ENCODE results near the gene DENND4A.
"Not testable (repeated sequence)": the region's sequence is repeated elsewhere in the genome, so short reads cannot be mapped to it uniquely, and the experiment has no call there.

Gene DENND4A

DNA sequence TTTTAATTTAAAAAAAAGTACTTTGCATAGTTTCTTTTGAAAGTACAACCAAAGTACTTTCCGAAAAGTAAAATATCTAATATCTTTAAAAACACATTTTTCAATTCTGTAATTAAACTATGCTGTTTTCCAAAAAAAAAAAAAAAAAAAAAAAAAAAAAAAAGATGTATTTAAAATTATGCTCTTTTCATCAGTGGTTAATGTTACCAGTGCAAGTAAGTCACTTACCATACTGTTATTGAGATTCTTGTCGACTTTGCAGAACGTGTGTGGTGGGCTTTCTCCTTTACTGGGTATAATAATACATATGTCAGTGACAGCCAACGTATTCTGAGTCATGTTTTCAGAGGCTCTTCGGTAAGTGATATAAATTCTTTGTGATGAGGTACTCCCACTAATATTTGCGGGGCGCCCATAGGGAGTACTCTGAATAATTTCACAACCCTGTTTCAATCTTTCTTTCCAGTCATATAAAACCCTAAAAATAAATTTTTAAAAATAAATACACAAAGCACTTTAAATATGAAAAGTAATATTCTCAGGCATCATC is 39.9 kb downstream of the DENND4A start:
- DNase-seq = no peak

DNA sequence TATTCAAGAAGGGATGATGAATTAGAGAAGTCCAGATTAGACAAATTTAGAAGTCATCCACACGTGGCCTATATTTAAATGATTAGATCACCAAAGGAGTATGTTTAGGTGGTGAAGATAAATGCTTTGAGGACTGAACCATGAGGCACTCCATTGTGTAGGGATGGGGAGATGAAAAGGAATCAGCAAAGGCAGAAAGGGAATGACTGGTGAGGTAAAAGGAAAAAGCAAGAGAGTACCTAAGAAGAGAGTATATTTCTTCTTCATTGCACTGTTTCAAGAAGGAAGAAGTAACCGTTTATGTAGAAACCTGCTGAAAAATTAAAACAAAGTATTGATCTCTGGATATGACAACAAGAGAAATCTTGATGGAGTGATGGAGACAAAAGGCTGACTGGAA is 40.7 kb downstream of the DENND4A start:
- DNase-seq = no peak

DNA sequence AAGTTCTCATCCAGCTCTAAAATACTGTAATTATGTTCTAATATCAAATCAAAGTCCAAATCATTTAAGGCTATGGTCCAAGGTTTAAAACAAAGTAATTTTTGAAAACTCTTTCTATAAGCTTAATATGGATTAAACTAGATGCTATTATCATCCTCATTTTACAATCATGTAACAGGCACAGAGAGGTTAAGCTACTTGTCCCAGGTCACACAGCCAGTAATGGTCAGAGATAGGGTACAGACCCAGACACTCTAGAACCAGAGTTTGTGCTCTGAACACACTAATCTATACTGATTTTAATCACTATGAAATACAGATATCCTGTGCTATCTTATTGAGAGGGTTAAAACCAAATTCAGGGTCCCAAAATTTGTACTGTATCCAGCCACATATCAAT is 44.8 kb downstream of the DENND4A start:
- DNase-seq = no peak

DNA sequence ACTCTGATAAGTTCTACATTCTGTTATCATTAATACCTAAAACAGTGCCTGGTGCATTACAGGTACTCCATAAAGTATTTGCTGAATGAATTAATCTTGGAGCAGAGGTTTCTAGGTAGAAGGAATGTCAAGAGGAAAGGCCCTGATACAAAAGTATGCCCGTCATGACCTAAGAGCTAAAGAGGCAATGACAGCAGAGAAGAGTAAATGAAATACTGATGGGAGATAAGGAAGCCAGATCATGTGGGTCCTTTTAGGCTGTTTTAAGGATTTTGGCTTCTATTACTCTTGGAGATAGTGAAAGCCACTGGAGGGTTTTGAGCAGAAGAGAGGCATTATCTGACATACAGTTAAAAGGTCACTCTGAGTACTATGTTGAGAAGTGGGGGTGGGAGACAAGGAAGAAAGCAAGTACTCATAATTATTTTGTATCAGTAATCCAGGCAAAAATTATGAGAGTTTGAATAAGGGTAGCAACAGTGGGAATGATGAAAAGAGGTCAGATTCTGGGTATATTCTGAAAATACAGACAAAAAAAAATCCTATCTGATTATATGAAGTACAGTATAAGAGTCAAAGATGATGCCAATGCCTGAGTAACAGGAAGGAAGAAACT is 48.3 kb downstream of the DENND4A start:
- DNase-seq = no peak

DNA sequence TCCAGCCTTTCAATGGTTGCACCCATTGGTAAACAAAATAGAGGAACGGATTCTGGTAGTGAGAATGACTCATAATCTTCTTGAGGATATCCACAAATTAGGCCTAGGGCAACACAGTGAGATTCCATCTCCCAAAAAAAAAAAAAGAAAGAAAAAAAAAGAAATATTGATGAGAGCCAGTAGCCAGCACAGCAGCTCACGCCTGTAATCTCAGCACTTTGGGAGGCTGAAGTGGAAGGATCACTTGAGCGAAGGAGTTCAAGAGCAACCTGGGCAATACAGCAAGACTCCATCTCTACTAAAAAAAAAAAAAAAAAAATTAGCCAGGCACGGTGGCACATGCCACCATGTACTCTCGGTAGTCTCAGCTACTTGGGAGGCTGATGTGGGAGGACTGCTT is 51.9 kb downstream of the DENND4A start:
- no peak for DNase-seq

DNA sequence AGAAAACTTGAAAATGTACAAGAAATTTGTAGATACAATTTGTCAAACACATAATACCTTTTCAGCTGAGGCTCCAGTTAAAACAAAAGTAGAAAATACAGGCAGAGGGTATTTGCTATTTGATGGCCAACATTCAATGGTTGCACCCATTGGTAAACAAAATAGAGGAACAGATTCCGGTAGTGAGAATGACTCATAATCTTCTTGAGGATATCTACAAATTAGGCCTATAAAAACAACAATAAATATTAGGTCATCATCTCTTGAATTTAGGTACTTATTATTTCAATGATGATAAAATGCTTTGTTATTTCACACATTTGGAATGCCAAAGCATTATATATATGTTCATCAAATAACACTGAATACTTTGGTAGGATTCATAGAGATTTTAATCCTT is 53.4 kb downstream of the DENND4A start:
- no peak for DNase-seq

DNA sequence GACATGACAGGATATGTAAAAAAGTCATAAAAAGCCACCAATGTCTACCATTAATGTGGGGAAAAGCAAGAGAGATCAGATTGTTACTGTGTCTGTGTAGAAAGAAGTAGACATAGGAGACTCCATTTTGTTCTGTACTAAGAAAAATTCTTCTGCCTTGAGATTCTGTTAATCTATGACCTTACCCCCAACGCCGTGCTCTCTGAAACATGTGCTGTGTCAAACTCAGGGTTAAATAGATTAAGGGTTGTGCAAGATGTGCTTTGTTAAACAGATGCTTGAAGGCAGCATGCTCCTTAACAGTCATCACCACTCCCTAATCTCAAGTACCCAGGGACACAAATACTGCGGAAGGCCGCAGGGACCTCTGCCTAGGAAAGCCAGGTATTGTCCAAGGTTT is 58.5 kb downstream of the DENND4A start:
- DNase-seq = not testable (repeated sequence)

DNA sequence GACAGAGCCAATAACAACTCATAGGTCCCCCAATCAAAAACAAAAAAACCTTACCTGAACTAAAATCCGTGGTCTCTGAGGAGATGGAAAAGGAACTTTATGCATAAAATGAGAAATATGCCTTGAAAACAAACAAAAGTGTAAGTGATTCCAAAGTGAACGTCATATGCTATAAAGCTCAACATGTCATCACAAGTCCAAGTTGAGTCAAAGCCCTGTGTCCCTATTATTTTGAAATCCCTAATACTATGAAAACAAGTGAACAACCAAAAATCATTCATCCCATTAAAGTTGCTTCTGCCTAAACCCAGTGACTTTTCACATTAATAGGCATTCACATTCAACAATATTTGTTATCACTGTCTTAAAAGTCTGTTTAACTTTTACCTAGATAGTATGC is 59.4 kb downstream of the DENND4A start:
- no peak for DNase-seq

DNA sequence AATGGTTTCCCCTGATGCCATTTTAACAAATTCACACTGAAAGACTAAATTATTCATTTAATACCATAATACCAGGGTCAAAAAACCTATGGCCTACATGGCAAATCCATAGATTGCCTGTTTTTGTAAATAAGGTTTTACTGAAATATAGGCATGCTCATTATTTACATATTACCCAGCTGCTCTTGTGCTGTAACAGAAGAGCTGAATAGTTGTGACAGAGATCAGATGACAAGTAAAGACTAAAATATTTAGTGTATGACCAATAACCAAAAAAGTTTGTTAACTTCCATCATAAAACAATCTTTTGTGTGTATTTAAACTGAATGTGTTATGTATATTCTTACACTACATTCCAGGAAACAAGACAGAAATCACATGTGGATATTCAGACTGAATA is 60.2 kb downstream of the DENND4A start:
- DNase-seq = no peak

DNA sequence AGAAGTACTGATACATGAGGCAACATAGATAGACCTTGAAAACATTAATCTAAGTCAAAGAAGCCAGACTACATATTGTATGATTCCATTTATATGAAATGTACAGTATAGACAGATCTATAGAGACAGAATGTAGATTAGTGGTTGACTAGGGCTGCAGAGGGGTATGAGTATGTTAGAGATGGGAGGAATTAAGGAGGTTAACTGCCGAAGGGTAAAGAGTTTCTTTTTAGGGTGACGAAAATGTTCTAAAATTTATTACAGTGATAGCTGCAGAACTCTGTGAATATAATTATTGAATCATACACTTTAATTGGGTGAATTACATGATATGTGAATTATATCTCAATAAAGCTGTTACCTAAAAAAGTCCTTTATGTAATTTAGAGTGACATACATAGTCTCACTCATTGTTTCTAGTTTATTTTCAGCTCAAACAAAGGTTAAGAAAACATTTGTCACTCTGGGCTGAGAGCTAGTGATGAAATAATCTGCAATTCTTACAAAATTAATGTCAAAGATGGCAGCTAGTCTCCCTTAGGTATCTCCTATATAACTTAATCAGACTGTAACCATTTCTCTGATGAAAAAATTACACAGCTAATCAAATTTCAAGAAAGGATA is 61.4 kb downstream of the DENND4A start:
- no peak for DNase-seq

DNA sequence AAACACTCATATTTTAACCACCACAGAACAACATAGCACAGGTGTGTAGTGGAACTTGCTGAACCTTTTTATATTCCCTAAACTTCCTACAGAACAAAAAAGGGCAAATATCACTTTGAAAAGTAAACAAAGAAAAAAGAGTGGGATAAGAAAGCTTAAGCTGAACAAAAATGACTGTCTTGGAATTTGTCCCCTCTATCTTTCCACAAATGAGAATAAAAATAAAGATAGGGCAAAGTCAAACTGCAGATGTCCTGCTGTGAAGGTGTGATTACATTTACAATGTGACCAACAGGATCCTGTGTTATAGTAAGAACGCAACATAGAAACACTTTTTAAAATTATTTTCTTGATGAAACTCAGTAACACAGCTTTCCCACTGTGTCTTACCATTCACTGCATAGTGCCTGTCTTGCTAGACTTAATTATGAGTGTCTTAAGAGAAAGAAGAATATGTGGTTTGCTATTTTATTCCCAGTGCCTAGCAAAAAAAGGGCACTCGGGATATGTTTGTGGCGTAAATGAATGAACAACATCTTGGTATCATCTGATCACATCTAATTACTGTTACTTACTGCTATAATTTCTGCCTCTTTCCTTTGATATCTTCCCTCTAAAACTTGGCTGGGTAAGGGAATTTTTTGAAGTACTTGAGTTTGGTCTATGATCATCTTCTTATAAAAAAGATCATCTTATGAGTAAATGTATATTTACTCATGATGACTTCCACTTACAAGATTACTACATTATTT is 67.5 kb downstream of the DENND4A start:
- no peak for DNase-seq

DNA sequence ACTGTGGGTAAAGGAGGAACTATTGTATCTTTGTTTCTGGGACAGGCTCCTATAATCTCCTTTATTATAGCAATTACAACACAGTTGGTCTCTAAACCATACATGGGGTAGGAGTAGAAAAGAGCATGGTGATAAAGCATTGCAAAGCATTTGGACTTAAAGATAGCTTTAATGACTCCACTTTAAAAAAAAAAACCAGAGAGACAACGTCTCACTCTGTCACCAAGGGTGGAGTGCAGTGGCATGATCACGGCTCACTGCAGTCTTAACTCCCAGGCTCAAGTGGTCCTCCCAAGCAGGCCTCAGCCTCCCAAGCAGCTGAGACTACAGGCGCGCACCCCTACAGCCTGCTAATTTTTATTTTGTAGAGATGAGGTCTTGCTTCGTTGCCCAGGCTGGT is 68.2 kb downstream of the DENND4A start:
- no peak for DNase-seq

DNA sequence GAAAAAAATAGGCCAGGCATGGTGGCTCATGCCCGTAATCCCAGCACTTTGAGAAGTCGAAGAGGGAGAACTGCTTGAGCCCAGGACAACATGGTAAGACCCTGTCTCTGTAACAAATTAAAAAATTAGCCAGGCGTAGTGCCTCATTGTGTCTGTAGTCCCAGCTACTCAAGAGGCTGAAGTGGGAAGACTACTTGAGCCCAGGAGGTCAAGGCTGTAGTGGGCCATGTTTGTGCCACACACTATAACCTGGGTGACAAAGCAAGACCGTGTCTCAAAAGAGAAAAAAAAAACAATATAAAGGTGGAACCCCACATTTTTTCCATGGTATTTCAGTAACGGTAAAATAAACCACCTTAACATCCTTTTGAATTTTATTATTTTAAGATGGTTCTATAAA is 69.9 kb downstream of the DENND4A start:
- no peak for DNase-seq

DNA sequence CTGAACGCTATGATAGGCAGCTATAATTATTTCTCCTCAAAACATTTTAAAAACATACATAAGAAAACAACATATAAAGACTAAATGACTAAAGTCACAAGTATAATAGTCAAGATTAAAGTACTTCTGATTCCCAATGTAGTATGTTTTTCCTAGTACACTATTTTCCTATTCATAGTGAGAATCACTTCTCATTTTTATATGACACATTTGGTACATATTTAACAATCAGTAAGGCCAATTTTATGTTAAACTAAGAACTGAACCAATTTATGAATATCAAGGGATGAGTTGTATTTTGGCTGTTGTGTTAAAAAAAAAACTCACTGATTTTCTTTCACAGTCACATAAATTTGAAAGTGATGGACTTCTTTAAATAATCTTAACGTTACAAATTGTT is 79.7 kb downstream of the DENND4A start:
- no peak for DNase-seq

DNA sequence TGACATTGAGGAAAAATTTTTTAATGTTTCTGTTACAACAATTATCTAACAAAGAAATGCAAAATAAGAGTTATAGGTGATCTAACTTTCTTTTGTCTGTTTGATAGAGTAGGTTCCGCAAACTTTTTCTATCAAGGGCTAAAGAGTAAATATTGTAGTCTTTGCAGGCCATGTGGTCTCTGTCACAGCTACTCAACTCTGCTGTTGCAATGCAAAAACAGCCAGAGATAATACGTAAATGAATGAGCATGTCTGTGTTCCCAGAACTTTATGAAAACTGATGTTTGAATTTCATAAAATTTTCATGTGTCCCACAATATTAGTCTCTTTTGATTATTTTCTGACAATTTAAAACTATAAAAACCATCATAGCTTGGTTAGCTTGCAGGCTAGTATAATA is 97.0 kb downstream of the DENND4A start:
- no peak for DNase-seq

DNA sequence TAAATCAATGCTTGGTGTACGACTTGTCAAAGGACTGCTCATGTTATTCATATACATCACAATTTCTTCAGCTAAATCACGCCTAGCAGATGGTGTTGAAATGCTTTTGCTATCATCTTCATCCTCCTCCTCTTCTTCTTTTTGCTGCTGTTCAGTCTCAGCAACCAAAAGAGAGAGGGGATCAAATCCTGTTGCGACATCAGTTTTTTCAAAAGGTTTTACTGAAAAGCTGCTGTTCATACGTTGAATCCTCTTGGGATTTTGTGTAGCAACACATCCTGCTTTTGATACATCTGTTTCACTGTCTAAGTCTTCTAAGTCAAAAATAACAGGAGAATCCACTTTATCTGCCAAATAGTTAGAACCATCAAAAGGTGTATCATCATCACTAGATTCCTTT is 101.3 kb downstream of the DENND4A start:
- DNase-seq = no peak

DNA sequence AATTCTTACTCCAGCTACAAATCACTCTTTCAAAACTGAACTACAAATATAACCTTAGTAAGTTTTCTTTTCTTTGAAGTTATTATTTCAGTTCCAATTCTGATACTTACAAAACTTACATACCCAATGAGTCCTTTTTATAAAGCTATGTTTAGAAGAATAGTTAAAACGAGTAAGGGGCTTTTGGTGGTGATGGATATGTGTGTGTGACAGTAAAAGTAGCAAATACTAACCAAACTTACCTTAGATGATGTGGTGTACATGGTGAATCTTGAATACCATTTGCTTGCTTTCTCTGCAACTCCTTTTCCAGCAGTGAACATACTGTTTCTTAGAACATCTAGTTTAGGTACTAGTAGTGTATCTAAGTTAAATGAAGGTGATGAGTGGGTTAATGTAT is 101.9 kb downstream of the DENND4A start:
- DNase-seq = no peak

DNA sequence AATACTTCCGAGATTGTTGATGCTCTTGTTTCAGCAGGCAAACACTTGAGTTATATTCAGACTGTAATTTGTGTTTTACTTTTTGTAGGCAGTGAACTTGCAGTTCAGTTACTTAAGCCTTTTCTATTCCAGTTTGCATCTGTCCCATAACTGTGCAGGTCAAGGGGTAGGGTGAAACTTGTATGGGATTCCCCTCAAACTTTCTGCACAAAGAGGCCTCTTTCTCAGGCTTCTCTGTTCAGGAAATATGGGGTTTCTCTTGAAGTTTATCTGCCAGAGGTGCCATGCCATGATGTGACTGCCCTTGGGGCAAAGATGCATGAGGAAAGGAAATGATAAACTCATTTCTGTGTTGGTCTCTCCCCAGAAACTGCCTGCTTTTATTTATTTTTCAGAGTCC is 103.6 kb downstream of the DENND4A start:
- DNase-seq = no peak

DNA sequence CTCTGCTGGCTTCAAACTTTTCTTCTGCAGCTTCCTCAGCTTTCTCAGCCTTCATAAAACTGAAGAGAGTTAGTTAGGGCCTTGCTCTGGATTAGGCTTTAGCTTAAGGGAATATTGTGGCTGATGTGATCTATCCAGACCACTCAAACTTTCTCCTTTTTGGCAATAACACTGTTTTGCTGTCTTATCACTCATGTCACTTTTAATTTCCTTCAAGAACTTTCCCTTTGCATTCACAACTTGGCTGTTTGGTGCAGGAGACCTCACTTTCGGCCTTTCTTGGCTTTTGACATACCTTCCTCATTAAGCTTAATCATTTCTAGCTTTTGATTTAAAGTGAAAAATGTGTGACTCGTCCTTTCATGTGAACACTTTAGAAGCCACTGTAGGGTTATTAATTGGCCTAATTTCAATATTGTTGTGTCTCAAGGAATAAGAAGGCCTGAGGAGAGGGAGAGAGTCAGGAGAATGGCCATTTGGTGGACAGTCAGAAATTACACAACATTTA is 109.6 kb downstream of the DENND4A start:
- no peak for DNase-seq

DNA sequence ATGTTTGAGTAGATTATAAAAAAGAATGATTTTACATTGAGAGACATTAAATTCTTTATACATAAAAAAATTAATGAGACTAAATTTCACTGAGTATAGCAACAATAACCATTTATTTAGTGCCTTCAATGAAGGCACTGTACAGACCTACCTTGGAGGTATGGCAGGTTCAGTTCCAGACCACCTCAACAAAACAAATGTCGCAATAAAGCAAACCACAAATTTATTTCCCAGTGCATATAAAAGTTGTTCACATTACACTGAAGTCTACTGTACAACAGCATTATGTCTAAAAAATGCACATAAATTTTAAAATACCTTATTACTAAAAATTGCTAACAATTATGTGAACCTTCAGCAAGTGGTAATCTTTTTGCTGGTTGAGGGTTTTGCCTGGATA is 111.5 kb downstream of the DENND4A start:
- no peak for DNase-seq

DNA sequence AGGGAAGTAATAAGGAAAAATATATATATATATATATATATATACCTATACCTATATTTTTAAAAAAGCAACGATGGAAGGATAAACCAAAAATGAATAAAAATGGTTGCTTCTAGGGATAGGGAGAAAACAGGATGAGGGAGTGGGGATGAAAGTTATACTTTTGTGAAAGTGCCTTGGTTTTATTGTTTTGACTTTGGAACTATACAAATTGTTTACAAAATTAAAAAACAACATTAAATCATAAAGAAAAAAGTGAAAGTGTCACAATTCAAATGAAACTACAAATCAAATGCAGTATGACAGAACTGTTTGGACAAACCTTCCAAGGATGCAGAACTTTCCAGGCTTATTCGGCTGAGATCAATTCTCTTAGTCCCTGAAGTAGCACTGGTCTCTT is 116.0 kb downstream of the DENND4A start:
- no peak for DNase-seq

DNA sequence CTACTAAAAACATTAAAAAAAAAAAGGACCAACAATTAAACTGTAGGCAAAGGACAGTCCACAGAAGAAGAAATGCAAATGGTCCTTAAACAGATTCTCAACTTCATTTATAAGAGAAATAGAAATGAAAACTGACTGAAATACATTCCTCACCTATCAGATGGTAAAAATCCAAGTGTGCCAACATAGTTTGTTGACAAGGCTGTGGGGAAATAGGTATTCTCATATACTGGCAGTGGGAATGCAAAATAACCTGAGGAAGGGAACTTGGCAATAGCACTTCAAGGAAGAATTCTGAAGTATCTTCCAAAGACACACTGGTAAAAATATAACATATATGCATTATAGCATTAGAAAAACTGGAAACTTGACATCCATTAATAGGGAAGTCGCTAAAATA is 116.5 kb downstream of the DENND4A start:
- DNase-seq = no peak

DNA sequence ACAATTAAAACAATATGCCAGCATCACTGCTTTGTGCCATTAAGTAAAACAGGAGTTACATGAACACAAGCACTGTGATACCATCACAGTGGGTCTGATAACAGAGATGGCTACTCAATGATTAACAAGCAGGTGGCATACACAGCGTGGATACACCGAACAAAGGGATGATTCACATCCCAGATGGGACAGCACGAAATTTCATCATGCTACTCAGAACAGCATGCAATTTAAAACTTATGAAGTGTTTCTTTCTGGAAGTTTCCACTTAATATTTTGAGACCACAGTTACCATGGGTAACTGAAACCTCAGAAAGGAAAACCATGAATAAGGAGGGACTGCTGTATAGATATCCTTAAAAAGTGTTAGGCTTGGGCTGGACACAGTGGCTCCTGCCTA is 125.8 kb downstream of the DENND4A start:
- DNase-seq = no peak

DNA sequence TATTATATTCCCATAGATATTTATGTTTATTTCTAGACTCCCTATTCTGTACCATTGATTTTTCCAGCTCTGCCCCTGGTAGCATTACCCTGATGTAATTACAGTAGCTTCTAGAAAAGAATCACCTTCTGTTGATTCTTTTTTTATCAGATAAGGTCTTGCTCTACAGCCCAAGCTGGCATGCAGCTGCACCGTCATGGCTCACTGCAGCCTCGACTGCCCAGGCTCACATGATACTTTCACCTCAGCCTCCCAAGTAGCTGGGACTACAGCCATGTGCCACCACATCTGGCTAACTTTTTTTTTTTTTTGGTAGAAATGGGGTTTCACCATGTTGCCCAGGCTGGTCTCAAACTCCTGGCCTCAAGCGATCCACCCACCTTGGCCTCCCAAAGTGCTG is 128.6 kb downstream of the DENND4A start:
- no peak for DNase-seq
